Activated naive CD8-positive, alpha-beta T cell treated with anti-CD3 and anti-CD28 coated beads, Interleukin-2, amount 50 U/mL, for 24 hours (primary cell): ENCODE data around the gene RIT2.

Experiments used
- ATAC-seq: fragments of 150-1000 bp; cut with Tn5 transposase; one replicate; pipeline ENCODE4 v1.10.0; 2021
- DNase-seq: peaks from one replicate; pipeline ENCODE4 v3.0.0; 2021
- H3K27ac Mint-ChIP-seq: one replicate; pipeline ENCODE4 v1.8.0; 2021; ENCODE audit warnings: mild to moderate bottlenecking, mixed read lengths
- H3K27me3 Mint-ChIP-seq: one replicate; pipeline ENCODE4 v1.8.0; 2021; ENCODE audit warnings: mixed read lengths
- H3K36me3 Mint-ChIP-seq: one replicate; pipeline ENCODE4 v1.8.0; 2021; ENCODE audit warnings: low read depth, mixed read lengths
- H3K4me1 Mint-ChIP-seq: one replicate; pipeline ENCODE4 v1.8.0; 2021; ENCODE audit warnings: mixed read lengths
- H3K4me3 Mint-ChIP-seq: one replicate; pipeline ENCODE4 v1.8.0; 2021; ENCODE audit warnings: mild to moderate bottlenecking, moderate library complexity, mixed read lengths
- H3K9me3 Mint-ChIP-seq: one replicate; pipeline ENCODE4 v1.8.0; 2021; ENCODE audit warnings: mixed read lengths

RIT2 gene

GRCh38 chr18:43061816-43062215, 53.7 kb downstream of the RIT2 start:
- no peak overlapping the region for H3K27ac Mint-ChIP-seq
- no peak for ATAC-seq

GRCh38 chr18:43061318-43061717, 54.2 kb downstream of the RIT2 start:
- ATAC-seq = no peak
- Mint-ChIP-seq H3K9me3 (peaks cover 4% of the 10 kb centered on the region), H3K4me3 (no peak overlapping the region), H3K36me3 (no peaks in the 10 kb centered on the region), H3K27ac (no peak overlapping the region), H3K27me3 (no peaks in the 10 kb centered on the region), H3K4me1 (no peaks in the 10 kb centered on the region)
- no peak for DNase-seq

More at GRCh38 chr18:43061816-43062215, 53.7 kb downstream of the RIT2 start:
- H3K36me3 Mint-ChIP-seq = no peaks in the 10 kb centered on the region
- H3K4me1 Mint-ChIP-seq = no peaks in the 10 kb centered on the region
- DNase-seq = no peak
- H3K9me3 Mint-ChIP-seq = peaks cover 9% of the 10 kb centered on the region
- H3K4me3 Mint-ChIP-seq = no peak overlapping the region
- H3K27me3 Mint-ChIP-seq = no peaks in the 10 kb centered on the region

GRCh38 chr18:43060020-43060419, 55.5 kb downstream of the RIT2 start:
- H3K27me3 Mint-ChIP-seq = no peaks in the 10 kb centered on the region
- no peaks in the 10 kb centered on the region for H3K9me3 Mint-ChIP-seq
- no peaks in the 10 kb centered on the region for H3K36me3 Mint-ChIP-seq
- ATAC-seq = no peak
- H3K4me1 Mint-ChIP-seq = no peaks in the 10 kb centered on the region
- no peak overlapping the region for H3K4me3 Mint-ChIP-seq
- H3K27ac Mint-ChIP-seq = no peak overlapping the region
- no peak for DNase-seq

GRCh38 chr18:43054815-43055519, 60.5 kb downstream of the RIT2 start:
- H3K4me3 Mint-ChIP-seq = no peak overlapping the region
- no peak for ATAC-seq
- H3K27me3 Mint-ChIP-seq = no peaks in the 10 kb centered on the region
- no peaks in the 10 kb centered on the region for H3K36me3 Mint-ChIP-seq
- no peaks in the 10 kb centered on the region for H3K4me1 Mint-ChIP-seq
- H3K27ac Mint-ChIP-seq = no peak overlapping the region
- no peaks in the 10 kb centered on the region for H3K9me3 Mint-ChIP-seq
- DNase-seq = no peak

GRCh38 chr18:43049021-43049420, 66.5 kb downstream of the RIT2 start:
- H3K27ac Mint-ChIP-seq = no peak overlapping the region
- no peak for ATAC-seq
- H3K27me3 Mint-ChIP-seq = no peaks in the 10 kb centered on the region
- H3K4me1 Mint-ChIP-seq = no peaks in the 10 kb centered on the region
- no peak overlapping the region for H3K4me3 Mint-ChIP-seq
- H3K9me3 Mint-ChIP-seq = peaks cover 5% of the 10 kb centered on the region
- H3K36me3 Mint-ChIP-seq = no peaks in the 10 kb centered on the region
- no peak for DNase-seq

- H3K36me3 Mint-ChIP-seq = no peaks in the 10 kb centered on the region
- DNase-seq (no peak), ATAC-seq (no peak)
- H3K4me1 Mint-ChIP-seq = no peaks in the 10 kb centered on the region
- H3K9me3 Mint-ChIP-seq = peaks cover 5% of the 10 kb centered on the region
- H3K27me3 Mint-ChIP-seq = no peaks in the 10 kb centered on the region
- no peak overlapping the region for H3K4me3 Mint-ChIP-seq
- no peak overlapping the region for H3K27ac Mint-ChIP-seq
These were observed 69.2 kb downstream of the RIT2 start for GRCh38 chr18:43046322-43046721.

GRCh38 chr18:43043626-43044025, 71.9 kb downstream of the RIT2 start:
- Mint-ChIP-seq H3K9me3 (peaks cover 8% of the 10 kb centered on the region), H3K4me3 (no peak overlapping the region), H3K4me1 (no peaks in the 10 kb centered on the region), H3K27me3 (no peaks in the 10 kb centered on the region), H3K36me3 (no peaks in the 10 kb centered on the region), H3K27ac (no peak overlapping the region)
- no peak for DNase-seq
- no peak for ATAC-seq

- no peak overlapping the region for H3K4me3 Mint-ChIP-seq
- DNase-seq = no peak
- no peaks in the 10 kb centered on the region for H3K27me3 Mint-ChIP-seq
- H3K9me3 Mint-ChIP-seq = peaks cover 7% of the 10 kb centered on the region
- H3K4me1 Mint-ChIP-seq = no peaks in the 10 kb centered on the region
- no peaks in the 10 kb centered on the region for H3K36me3 Mint-ChIP-seq
- no peak overlapping the region for H3K27ac Mint-ChIP-seq
- no peak for ATAC-seq
These were observed 75.2 kb downstream of the RIT2 start for GRCh38 chr18:43040281-43040680.

- no peaks in the 10 kb centered on the region for H3K36me3 Mint-ChIP-seq
- H3K9me3 Mint-ChIP-seq = peaks cover 7% of the 10 kb centered on the region
- H3K4me3 Mint-ChIP-seq = no peak overlapping the region
- no peak overlapping the region for H3K27ac Mint-ChIP-seq
- H3K27me3 Mint-ChIP-seq = no peaks in the 10 kb centered on the region
- ATAC-seq (no peak), DNase-seq (no peak)
- no peaks in the 10 kb centered on the region for H3K4me1 Mint-ChIP-seq
These were observed 80.6 kb downstream of the RIT2 start for GRCh38 chr18:43034683-43035500.

- H3K4me3 Mint-ChIP-seq = no peak overlapping the region
- no peak for ATAC-seq
- H3K36me3 Mint-ChIP-seq = no peaks in the 10 kb centered on the region
- no peak for DNase-seq
- peaks cover 4% of the 10 kb centered on the region for H3K9me3 Mint-ChIP-seq
- no peak overlapping the region for H3K27ac Mint-ChIP-seq
- H3K27me3 Mint-ChIP-seq = no peaks in the 10 kb centered on the region
- H3K4me1 Mint-ChIP-seq = no peaks in the 10 kb centered on the region
These were observed 84.3 kb downstream of the RIT2 start for GRCh38 chr18:43031169-43031568.

- Mint-ChIP-seq H3K27me3 (no peaks in the 10 kb centered on the region), H3K36me3 (no peaks in the 10 kb centered on the region), H3K4me1 (no peaks in the 10 kb centered on the region), H3K9me3 (peaks cover 4% of the 10 kb centered on the region), H3K27ac (no peak overlapping the region), H3K4me3 (no peak overlapping the region)
- DNase-seq (no peak), ATAC-seq (no peak)
These were observed 86.1 kb downstream of the RIT2 start for GRCh38 chr18:43029414-43029813.

GRCh38 chr18:43022874-43023273, 92.6 kb downstream of the RIT2 start:
- ATAC-seq (no peak), DNase-seq (no peak)
- Mint-ChIP-seq H3K27me3 (no peaks in the 10 kb centered on the region), H3K9me3 (peaks cover 30% of the 10 kb centered on the region), H3K27ac (no peak overlapping the region), H3K36me3 (no peaks in the 10 kb centered on the region), H3K4me1 (no peaks in the 10 kb centered on the region), H3K4me3 (no peak overlapping the region)

- Mint-ChIP-seq H3K27me3 (no peaks in the 10 kb centered on the region), H3K36me3 (no peaks in the 10 kb centered on the region), H3K4me3 (no peak overlapping the region), H3K4me1 (no peaks in the 10 kb centered on the region), H3K9me3 (peaks cover 24% of the 10 kb centered on the region), H3K27ac (no peak overlapping the region)
- DNase-seq = no peak
- ATAC-seq = no peak
These were observed 97.9 kb downstream of the RIT2 start for GRCh38 chr18:43017622-43018021.

GRCh38 chr18:43013486-43013885, 102.0 kb downstream of the RIT2 start:
- H3K36me3 Mint-ChIP-seq = no peaks in the 10 kb centered on the region
- ATAC-seq (no peak), DNase-seq (no peak)
- H3K4me3 Mint-ChIP-seq = no peak overlapping the region
- peaks cover 7% of the 10 kb centered on the region for H3K9me3 Mint-ChIP-seq
- H3K27ac Mint-ChIP-seq = no peak overlapping the region
- H3K27me3 Mint-ChIP-seq = no peaks in the 10 kb centered on the region
- no peaks in the 10 kb centered on the region for H3K4me1 Mint-ChIP-seq

- Mint-ChIP-seq H3K9me3 (peaks cover 4% of the 10 kb centered on the region), H3K27ac (no peak overlapping the region), H3K4me1 (no peaks in the 10 kb centered on the region), H3K27me3 (no peaks in the 10 kb centered on the region), H3K36me3 (no peaks in the 10 kb centered on the region), H3K4me3 (no peak overlapping the region)
- ATAC-seq (no peak), DNase-seq (no peak)
These were observed 102.5 kb downstream of the RIT2 start for GRCh38 chr18:43012951-43013350.
